PC-3 (cell line): ENCODE measurements around the gene CFAP73. TPM values are rescaled to one million over a fixed set of nuclear protein-coding genes. Genes with fewer than 3 reads are reported as not detected.
"Not testable (repeated sequence)": the region's sequence is repeated elsewhere in the genome, so short reads cannot be mapped to it uniquely, and the experiment has no call there.

Source experiments
- ATAC-seq: fragments of 200-7000 bp; cut with Tn5 transposase; 2 replicates; pipeline ENCODE4 v1.9.1; 2020; ENCODE audit warnings: mild to moderate bottlenecking, moderate library complexity
- BruUV-seq: library from RNA; stranded (reverse); fragments of 400-500 nt; replicated peaks from 2 replicates; lab custom pipeline; 2021; lab: Mats Ljungman, UMichigan
- CTCF ChIA-PET: fragments of 300-600 bp; sonication (Branson Sonifier 250); formaldehyde crosslinking; loops from one replicate; lab custom pipeline; 2022; ENCODE audit warnings: antibody characterized with exemption; lab: Charles Lee
- POLR2A ChIA-PET: fragments of 300-600 bp; sonication (Branson Sonifier 250); formaldehyde crosslinking; loops from one replicate; lab custom pipeline; 2022; ENCODE audit warnings: antibody characterized with exemption; ENCODE audit not compliant: unreplicated experiment; lab: Charles Lee
- DNase-seq: peaks from one replicate; pipeline ENCODE4 v3.0.0-alpha.2; 2015
- H2AFZ ChIP-seq: fragments of 300-600 bp; sonication (generic); 2 replicates; pipeline ENCODE4 v1.6.0; 2016; ENCODE audit warnings: antibody characterized with exemption, low read length
- H3F3A ChIP-seq: fragments of 300-600 bp; sonication (generic); one replicate; pipeline ENCODE4 v1.6.0; 2017; ENCODE audit warnings: antibody characterized with exemption, low read length, control low read depth, mild to moderate bottlenecking; ENCODE audit not compliant: unreplicated experiment
- H3K27ac ChIP-seq: fragments of 300-600 bp; sonication (generic); 2 replicates; pipeline ENCODE4 v1.5.1; 2016; ENCODE audit warnings: mild to moderate bottlenecking, low read length
- H3K27me3 ChIP-seq: fragments of 300-600 bp; sonication (generic); 2 replicates; pipeline ENCODE4 v1.6.1; 2016; ENCODE audit warnings: low read length, mixed read lengths
- H3K36me3 ChIP-seq: fragments of 300-600 bp; sonication (generic); 2 replicates; pipeline ENCODE4 v1.6.1; 2016; ENCODE audit warnings: low read depth, mixed run types, low read length, mixed read lengths
- H3K4me1 ChIP-seq: fragments of 300-600 bp; sonication (generic); 2 replicates; pipeline ENCODE4 v1.5.1; 2016; ENCODE audit warnings: low read length; ENCODE audit not compliant: insufficient read depth
- H3K4me2 ChIP-seq: fragments of 300-600 bp; sonication (generic); 2 replicates; pipeline ENCODE4 v1.6.0; 2016; ENCODE audit warnings: low read length
- H3K4me3 ChIP-seq: fragments of 300-600 bp; sonication (generic); 2 replicates; pipeline ENCODE4 v1.5.1; 2016; ENCODE audit warnings: mild to moderate bottlenecking, low read length, mixed read lengths
- H3K79me2 ChIP-seq: fragments of 300-600 bp; sonication (generic); 2 replicates; pipeline ENCODE4 v1.6.1; 2017; ENCODE audit warnings: low read length, mixed read lengths
- H3K9ac ChIP-seq: fragments of 300-600 bp; sonication (generic); 2 replicates; pipeline ENCODE4 v1.6.0; 2016; ENCODE audit warnings: mild to moderate bottlenecking, low read length
- H3K9me2 ChIP-seq: fragments of 300-600 bp; sonication (generic); replicated peaks from 2 replicates; pipeline ENCODE4 v1.6.1; 2016; ENCODE audit warnings: mixed run types, low read length, mixed read lengths
- H3K9me3 ChIP-seq: fragments of 300-600 bp; sonication (generic); 2 replicates; pipeline ENCODE4 v1.6.1; 2016; ENCODE audit warnings: low read length, mixed read lengths
- H4K20me1 ChIP-seq: fragments of 300-600 bp; sonication (generic); 2 replicates; pipeline ENCODE4 v1.6.1; 2016; ENCODE audit warnings: low read length, mixed read lengths
- EZH2 ChIP-seq: fragments of 300-600 bp; sonication (generic); IDR thresholded peaks from one replicate; pipeline ENCODE4 v1.6.1; 2017; ENCODE audit warnings: antibody characterized with exemption, mild to moderate bottlenecking, low read length; ENCODE audit not compliant: unreplicated experiment
- EZH2phosphoT487 ChIP-seq: fragments of 300-600 bp; sonication (generic); IDR thresholded peaks from 2 replicates; pipeline ENCODE4 v1.6.1; 2018; ENCODE audit warnings: mild to moderate bottlenecking, antibody characterized with exemption, low read length, borderline replicate concordance
- intact Hi-C: fragments of 100-400 bp; cut with micrococcal nuclease; formaldehyde crosslinking; loops from 2 replicates; pipeline ENCODE4 v1.9.0; 2023
- total RNA-seq: library from RNA; depleted of rRNA; stranded (reverse); fragments of >200 nt; gene quantifications from 2 replicates; pipeline ENCODE4 v1.2.3, GENCODE V29; 2014
- TF ChIP-seq, protein P1 (sequence below): fragments of 300-600 bp; sonication (generic); conservative IDR thresholded peaks from 2 replicates; pipeline ENCODE4 v1.5.1; 2017; ENCODE audit warnings: antibody characterized with exemption, low read depth, mild to moderate bottlenecking, low read length

CFAP73 gene
- total RNA-seq, 1 experiment from 2014 or later, result not detected

DNA sequence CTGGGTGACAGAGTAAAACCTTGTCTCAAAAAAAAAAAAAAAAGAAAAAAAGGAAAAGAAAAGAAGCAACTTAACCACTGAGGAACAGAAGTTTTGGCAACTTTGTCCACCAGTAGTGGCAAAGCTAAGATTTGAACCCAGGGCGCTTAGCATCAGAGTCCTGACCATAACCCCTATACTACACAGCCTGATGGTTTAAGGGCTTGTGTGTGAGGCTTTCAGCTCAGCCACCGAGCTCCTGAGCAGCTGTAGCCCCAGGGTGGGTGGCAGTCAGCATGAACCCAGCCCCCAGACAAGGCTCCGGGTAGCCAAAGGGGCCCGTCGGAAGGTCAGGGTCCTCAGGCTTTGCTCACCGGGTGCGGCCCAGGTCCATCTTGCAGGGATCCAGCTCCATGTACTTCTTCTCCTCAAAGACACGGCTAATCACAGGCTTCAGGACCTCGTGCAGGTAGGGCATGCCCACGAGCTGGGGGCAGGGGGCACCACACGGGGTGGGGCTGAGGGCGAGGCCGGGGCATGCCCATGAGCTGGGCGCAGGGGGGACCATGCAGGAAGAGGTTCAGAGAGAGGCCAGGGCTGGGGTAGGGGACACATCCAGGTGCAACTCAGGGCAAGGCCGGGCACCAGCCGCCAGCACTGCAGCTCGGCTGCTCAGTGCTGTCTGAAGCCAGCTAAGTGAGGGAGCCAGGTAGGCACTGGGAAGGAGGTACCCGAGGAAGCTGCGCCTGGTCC is 34.9 kb upstream of the CFAP73 start:
- CTCF ChIA-PET, result no interaction called here
- TF ChIP-seq EZH2 (no peak), EZH2phosphoT487 (no peak)
- TF ChIP-seq, protein P1, sequence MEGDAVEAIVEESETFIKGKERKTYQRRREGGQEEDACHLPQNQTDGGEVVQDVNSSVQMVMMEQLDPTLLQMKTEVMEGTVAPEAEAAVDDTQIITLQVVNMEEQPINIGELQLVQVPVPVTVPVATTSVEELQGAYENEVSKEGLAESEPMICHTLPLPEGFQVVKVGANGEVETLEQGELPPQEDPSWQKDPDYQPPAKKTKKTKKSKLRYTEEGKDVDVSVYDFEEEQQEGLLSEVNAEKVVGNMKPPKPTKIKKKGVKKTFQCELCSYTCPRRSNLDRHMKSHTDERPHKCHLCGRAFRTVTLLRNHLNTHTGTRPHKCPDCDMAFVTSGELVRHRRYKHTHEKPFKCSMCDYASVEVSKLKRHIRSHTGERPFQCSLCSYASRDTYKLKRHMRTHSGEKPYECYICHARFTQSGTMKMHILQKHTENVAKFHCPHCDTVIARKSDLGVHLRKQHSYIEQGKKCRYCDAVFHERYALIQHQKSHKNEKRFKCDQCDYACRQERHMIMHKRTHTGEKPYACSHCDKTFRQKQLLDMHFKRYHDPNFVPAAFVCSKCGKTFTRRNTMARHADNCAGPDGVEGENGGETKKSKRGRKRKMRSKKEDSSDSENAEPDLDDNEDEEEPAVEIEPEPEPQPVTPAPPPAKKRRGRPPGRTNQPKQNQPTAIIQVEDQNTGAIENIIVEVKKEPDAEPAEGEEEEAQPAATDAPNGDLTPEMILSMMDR, result no peak
- DNase-seq, result no peak
- Histone ChIP-seq H3K4me3 (no peak overlapping the region), H4K20me1 (no peaks in the 10 kb centered on the region), H3K9me3 (no peaks in the 10 kb centered on the region), H3K27me3 (no peaks in the 10 kb centered on the region), H2AFZ (no peak overlapping the region), H3K4me1 (no peaks in the 10 kb centered on the region), H3K4me2 (no peak overlapping the region), H3K9ac (no peak overlapping the region), H3F3A (no peaks in the 10 kb centered on the region), H3K79me2 (no peaks in the 10 kb centered on the region), H3K36me3 (no peaks in the 10 kb centered on the region), H3K9me2 (no peaks in the 10 kb centered on the region), H3K27ac (no peak overlapping the region)
- no peak for ATAC-seq
- intact Hi-C loops, result no loop called here
- POLR2A ChIA-PET, result no interaction called here
- BruUV-seq, result no TSS peak

DNA sequence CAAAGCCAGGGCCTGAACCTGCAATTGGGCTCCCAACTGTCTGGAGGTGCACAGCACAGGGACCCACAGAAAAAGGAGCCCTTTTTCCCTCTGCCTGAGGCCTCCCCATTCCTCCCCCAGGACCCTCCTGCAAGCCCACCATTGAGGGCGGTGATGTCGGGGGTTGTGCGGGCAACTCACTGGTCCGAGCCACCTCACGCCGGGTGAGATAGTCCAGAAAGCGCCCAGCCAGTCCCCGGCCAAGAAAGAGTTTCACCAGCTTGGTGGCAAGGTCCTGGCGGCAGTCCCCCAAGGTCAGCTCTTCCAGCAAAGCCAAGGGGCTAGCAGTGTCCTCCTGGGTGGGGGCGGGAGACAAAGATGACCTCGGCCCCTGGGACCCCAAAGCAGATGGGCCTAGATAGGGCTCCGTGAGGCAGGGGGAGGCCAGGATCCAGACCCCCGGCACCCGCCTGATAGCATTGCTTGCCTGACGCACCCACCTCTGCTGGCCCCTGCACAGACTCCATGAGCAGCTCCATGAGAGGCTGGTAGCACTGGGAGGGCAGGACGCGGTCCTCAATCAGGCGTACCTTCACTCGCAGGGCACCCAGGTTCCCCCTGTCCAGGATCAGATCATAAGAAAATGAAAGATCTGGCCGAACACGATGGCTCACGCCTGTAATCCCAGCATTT is 33.9 kb upstream of the CFAP73 start:
- Histone ChIP-seq H2AFZ (no peak overlapping the region), H3K4me3 (no peak overlapping the region), H3K9ac (no peak overlapping the region), H3K36me3 (no peaks in the 10 kb centered on the region), H3K9me3 (no peaks in the 10 kb centered on the region), H3K27me3 (no peaks in the 10 kb centered on the region), H3K9me2 (no peaks in the 10 kb centered on the region), H3K79me2 (no peaks in the 10 kb centered on the region), H3K4me2 (no peak overlapping the region), H3K4me1 (no peaks in the 10 kb centered on the region), H3K27ac (no peak overlapping the region), H3F3A (no peaks in the 10 kb centered on the region), H4K20me1 (no peaks in the 10 kb centered on the region)
- ATAC-seq (no peak), DNase-seq (no peak)
- no peak for TF ChIP-seq EZH2
- TF ChIP-seq EZH2phosphoT487, result no peak
- TF ChIP-seq, protein P1, result no peak
- intact Hi-C loops, result no loop called here
- no TSS peak for BruUV-seq
- ChIA-PET POLR2A (no interaction called here), CTCF (no interaction called here)

DNA sequence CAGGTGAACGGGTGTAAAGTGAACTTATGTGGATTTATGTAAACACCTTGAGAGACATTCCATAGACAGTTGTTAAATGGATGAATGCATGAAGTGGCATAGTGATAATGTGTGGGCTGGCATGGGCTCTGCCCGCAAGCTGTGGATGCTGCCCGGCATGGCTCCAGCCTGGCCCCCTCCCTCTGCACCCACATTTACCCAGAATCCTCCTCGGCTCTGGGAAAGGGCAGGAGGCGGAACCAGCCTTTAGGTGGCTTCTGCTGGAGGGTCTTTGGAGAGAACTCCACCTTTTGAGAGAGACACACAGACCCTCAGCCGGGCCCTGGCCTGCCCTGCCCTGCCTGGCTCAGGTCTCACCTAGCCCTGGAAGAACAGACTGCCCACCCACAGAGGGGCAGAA is 32.6 kb upstream of the CFAP73 start:
- Histone ChIP-seq H2AFZ (no peak overlapping the region), H3F3A (no peaks in the 10 kb centered on the region), H4K20me1 (no peaks in the 10 kb centered on the region), H3K4me2 (no peak overlapping the region), H3K4me3 (no peak overlapping the region), H3K9me2 (no peaks in the 10 kb centered on the region), H3K27me3 (no peaks in the 10 kb centered on the region), H3K36me3 (no peaks in the 10 kb centered on the region), H3K79me2 (no peaks in the 10 kb centered on the region), H3K9ac (no peak overlapping the region), H3K9me3 (no peaks in the 10 kb centered on the region), H3K4me1 (no peaks in the 10 kb centered on the region), H3K27ac (no peak overlapping the region)
- no peak for DNase-seq
- no TSS peak for BruUV-seq
- POLR2A ChIA-PET, result no interaction called here
- intact Hi-C loops, result no loop called here
- peak; percentile 17; the same call in 1 of the 2 replicates for ATAC-seq
- CTCF ChIA-PET, result no interaction called here
- no peak for TF ChIP-seq EZH2
- no peak for TF ChIP-seq EZH2phosphoT487
- TF ChIP-seq, protein P1, result no peak

DNA sequence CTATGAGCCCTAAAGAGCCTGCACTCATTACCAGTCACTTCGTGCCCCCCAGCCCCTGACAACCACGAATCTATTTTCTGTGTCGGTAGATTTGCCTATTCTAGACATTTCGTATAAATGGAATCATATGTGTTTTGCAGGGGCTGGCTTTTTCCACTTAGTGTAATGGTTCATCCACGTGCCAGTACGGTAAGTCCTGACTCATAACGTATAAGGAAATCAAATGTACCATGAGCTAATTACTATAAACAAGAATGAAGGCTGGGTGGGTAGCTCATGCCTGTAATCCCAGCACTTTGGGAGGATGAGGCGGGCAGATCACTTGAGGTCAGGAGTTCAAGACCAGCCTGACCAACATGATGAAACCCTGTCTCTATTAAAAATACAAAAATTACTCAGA is 31.8 kb upstream of the CFAP73 start:
- H3K79me2 ChIP-seq, POLR2A ChIA-PET, ATAC-seq, H3K9me2 ChIP-seq, H3K4me1 ChIP-seq, H3K9ac ChIP-seq, H2AFZ ChIP-seq, H3K9me3 ChIP-seq, CTCF ChIA-PET, H3K4me3 ChIP-seq, H3K27ac ChIP-seq, BruUV-seq, DNase-seq, intact Hi-C loops, H4K20me1 ChIP-seq, H3K4me2 ChIP-seq, H3K27me3 ChIP-seq, H3K36me3 ChIP-seq, H3F3A ChIP-seq: not testable (repeated sequence)
